Stimulated activated CD8-positive, alpha-beta memory T cell treated with anti-CD3 and anti-CD28 coated beads, Interleukin-7, amount 100 ng/mL, for 24 hours (primary cell): ENCODE results near the gene RSPH9.

Experiments
- DNase-seq: peaks from one replicate; pipeline ENCODE4 v3.0.0-alpha.2; 2020; ENCODE audit warnings: low read depth

RSPH9 gene

GRCh38 chr6:43644940-43645612 lies at the start of gene RSPH9:
TSS of gene RSPH9 (plus strand) at chr6:43645036. CDS start at chr6:43645099, 63 bp downstream.
- DNase-seq: peak; percentile 35

GRCh38 chr6:43600595-43600994 lies 44.2 kb upstream of the RSPH9 start:
- no peak for DNase-seq

GRCh38 chr6:43604174-43604573 lies 40.7 kb upstream of the RSPH9 start:
- no peak for DNase-seq

GRCh38 chr6:43606019-43606418 lies 38.8 kb upstream of the RSPH9 start:
- no peak for DNase-seq

GRCh38 chr6:43608310-43608763 lies 36.5 kb upstream of the RSPH9 start:
- no peak for DNase-seq

- DNase-seq: no peak
Measured at GRCh38 chr6:43608807-43609206, 36.0 kb upstream of the RSPH9 start.

GRCh38 chr6:43609402-43609801 lies 35.4 kb upstream of the RSPH9 start:
- DNase-seq: no peak

GRCh38 chr6:43610431-43610830 lies 34.4 kb upstream of the RSPH9 start:
- DNase-seq: no peak

- no peak for DNase-seq
Measured at GRCh38 chr6:43613721-43614395, 31.0 kb upstream of the RSPH9 start.

GRCh38 chr6:43614396-43614730 lies 30.5 kb upstream of the RSPH9 start:
- no peak for DNase-seq

- no peak for DNase-seq
Measured at GRCh38 chr6:43616725-43617472, 27.9 kb upstream of the RSPH9 start.

GRCh38 chr6:43621078-43621835 lies 23.6 kb upstream of the RSPH9 start:
- DNase-seq: no peak

- DNase-seq: no peak
Measured at GRCh38 chr6:43621836-43622180, 23.0 kb upstream of the RSPH9 start.

- no peak for DNase-seq
Measured at GRCh38 chr6:43622541-43622940, 22.3 kb upstream of the RSPH9 start.

GRCh38 chr6:43623880-43624785 lies 20.7 kb upstream of the RSPH9 start:
- no peak for DNase-seq

- DNase-seq: no peak
Measured at GRCh38 chr6:43624786-43625288, 20.0 kb upstream of the RSPH9 start.

GRCh38 chr6:43625393-43625992 lies 19.3 kb upstream of the RSPH9 start:
- no peak for DNase-seq

GRCh38 chr6:43627008-43627825 lies 17.6 kb upstream of the RSPH9 start:
- DNase-seq: no peak

- no peak for DNase-seq
Measured at GRCh38 chr6:43628393-43629103, 16.3 kb upstream of the RSPH9 start.
